ENCODE data around the gene KSR2.

The KSR2 gene

GRCh38 chr12:117447665-117448366 is 521.0 kb downstream of the KSR2 start:
- no peak for DNase-seq (ENCODE audit: low read depth)

GRCh38 chr12:117444781-117445180 is 524.0 kb downstream of the KSR2 start:
- DNase-seq (ENCODE audit: low read depth): no peak

- DNase-seq (ENCODE audit: low read depth): no peak
Measured at GRCh38 chr12:117441751-117442150, 527.0 kb downstream of the KSR2 start.

- DNase-seq (ENCODE audit: low read depth): no peak
Measured at GRCh38 chr12:117440384-117440783, 528.4 kb downstream of the KSR2 start.

- DNase-seq (ENCODE audit: low read depth): no peak
Measured at GRCh38 chr12:117439531-117440001, 529.2 kb downstream of the KSR2 start.

- DNase-seq (ENCODE audit: low read depth): no peak
Measured at GRCh38 chr12:117438809-117439208, 530.0 kb downstream of the KSR2 start.

DNA sequence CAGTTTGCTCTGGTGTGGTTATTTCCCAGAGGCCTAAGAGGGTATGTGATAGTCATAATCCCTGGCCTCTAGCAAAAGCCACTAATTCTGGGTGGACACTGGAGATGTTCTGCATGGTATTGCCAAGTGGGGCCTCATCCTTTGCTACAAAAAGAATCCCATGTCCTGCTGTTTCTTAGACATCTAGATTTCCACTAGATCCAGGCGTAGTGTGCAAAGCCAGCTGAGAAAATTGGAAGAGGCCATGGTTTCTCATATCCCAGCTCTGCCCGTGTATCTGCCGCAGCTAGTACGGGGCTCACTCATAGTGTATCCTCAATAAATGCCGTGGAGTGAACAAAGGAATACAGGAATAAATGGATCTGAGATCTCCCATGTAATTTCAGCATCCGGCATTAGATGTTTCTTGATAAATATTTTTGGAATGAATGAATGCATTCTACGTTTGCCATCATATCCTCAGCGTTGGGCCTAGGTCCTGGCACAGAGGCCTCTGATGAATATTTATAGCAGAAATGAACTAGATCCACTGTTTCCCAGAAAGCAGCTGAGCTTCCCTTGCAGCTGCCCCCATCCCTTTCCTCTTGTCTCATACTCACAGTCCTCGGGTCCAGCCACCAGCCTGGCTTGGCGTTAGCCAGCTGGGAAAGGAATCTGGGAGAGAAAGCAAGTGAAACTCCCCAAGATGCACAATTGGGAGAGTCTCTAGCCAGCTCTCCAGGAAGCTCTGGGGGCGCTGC is 531.1 kb downstream of the KSR2 start:
- DNase-seq (ENCODE audit: low read depth): no peak

DNA sequence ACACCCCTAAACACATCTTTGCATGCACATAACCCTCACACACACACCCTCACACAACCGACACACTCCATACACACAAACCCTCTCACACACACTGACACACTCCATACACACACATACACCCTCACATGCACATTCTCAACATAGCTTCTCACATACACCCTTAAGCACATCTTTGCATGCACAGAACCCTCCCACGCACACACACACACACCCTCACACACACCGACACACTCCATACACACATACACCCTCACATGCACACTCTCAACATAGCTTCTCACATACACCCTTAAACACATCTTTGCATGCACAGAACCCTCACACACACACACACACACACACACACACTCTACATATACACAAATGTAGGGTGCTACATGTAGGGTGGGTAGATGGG is 534.9 kb downstream of the KSR2 start:
- DNase-seq (ENCODE audit: low read depth): no peak

- no peak for DNase-seq (ENCODE audit: low read depth)
Measured at GRCh38 chr12:117430246-117430645, 538.5 kb downstream of the KSR2 start.

GRCh38 chr12:117427211-117427610 is 541.6 kb downstream of the KSR2 start:
- DNase-seq (ENCODE audit: low read depth): no peak

- no peak for DNase-seq (ENCODE audit: low read depth)
Measured at GRCh38 chr12:117421987-117422386, 546.8 kb downstream of the KSR2 start.

- DNase-seq (ENCODE audit: low read depth): no peak
Measured at GRCh38 chr12:117421068-117421752, 547.6 kb downstream of the KSR2 start.

DNA sequence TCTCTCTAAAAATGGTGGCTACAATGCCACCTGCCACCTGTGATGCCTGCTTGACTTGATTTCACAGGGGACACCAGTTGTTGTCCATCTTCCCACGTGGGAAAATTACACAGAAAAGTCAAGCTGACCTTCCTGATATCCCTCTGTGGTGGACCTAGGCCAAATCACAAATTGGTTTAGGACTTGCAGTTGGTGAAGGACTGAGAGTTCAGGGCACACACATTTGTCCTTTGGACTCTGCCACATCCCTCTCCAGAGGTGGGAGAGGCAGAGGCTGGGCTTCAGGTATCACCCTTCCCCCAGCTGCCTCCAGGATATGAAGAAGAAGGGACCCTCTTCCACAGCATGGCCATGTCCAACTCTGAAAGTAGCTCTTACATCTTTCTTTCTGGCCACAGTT is 551.8 kb downstream of the KSR2 start:
- no peak for DNase-seq (ENCODE audit: low read depth)

GRCh38 chr12:117412465-117413188 is 556.2 kb downstream of the KSR2 start:
- no peak for DNase-seq (ENCODE audit: low read depth)

DNA sequence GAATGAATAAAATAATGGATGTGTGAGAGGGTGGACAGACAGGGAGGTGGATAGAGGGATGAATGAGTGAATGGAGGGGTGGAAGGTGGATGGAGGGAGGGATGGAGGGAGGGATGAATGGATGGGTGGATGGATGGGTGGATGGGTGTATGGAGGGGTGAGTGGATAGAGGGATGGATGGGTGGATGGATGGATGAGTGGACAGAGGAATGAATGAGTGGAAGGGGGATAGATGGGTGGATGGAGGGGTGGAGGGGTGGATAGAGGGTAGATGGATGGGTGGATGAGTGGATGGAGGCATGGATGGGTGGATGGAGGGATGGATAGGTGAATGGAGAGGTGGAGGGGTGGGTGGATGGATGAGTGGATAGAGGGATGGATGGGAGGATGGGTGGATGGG is 559.5 kb downstream of the KSR2 start:
- DNase-seq (ENCODE audit: low read depth): no peak

DNA sequence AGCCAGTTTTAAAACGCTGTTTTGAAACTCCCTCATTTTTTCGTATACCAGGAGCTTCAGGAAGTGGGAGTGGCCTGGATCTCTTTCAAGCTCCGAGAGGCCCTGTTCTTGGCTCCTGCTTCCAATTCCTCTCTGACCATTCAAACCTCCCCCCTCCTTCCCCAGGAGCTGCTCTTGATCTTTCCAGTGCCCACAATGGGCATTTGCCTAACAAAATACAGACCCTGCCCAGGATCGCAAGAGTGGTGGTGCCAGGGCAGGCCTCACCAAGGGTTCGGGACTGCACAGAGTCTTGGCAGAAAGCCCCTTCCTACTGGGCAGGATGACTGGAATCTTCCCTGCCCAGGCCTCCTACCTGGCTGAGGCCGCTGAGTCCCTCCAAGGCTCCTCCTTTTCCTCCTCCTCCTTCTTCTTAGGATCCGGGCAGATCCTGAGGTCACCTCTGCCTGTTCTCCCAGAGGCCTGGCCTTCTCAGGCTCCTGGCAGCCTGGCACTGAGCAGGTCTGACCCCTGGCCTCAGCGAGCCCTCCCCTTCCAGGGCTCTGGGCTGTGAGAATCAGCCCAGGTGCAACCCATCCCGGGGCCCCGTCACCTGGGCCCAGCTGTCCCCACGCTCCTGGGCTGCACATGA is 560.5 kb downstream of the KSR2 start:
- DNase-seq (ENCODE audit: low read depth): no peak

- no peak for DNase-seq (ENCODE audit: low read depth)
Measured at GRCh38 chr12:117404940-117405339, 563.9 kb downstream of the KSR2 start.

GRCh38 chr12:117404203-117404853 is 564.5 kb downstream of the KSR2 start:
- DNase-seq (ENCODE audit: low read depth): no peak

DNA sequence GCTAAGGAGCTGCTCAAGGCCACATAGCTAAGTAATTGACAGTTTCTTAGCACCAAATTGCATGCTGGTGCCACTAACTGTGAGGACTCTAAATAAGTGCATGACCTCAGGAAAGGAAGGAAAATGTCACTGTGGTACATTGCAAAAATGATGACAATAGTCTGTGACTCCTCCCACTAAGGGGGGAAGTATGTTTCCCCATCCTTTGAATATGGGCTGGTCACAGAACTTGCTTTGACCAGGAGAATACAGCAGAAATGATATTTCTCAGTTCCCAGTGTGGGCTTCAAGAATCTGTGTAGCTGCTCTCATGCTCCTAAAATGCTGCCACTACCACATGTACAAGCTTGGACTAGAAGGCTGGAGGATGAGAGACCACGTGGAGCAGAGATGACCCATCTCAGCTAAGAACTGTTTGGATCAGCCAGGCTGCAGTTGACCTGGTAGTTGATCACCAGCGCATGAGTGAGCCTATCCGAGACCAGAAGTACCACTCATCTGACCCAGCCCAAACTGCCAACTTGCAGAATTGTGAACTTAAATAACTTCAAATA is 565.1 kb downstream of the KSR2 start:
- no peak for DNase-seq (ENCODE audit: low read depth)
